Keratinocyte (primary cell): Measurements from ENCODE around the gene SOX30. TPM values are rescaled to one million over a fixed set of nuclear protein-coding genes. Genes with fewer than 3 reads are reported as not detected.

Source experiments
- DNase-seq: peaks from one replicate; pipeline ENCODE4 v3.0.0-alpha.2; 2011; ENCODE audit warnings: low read depth, missing footprints, low spot score
- FAIRE-seq: peaks from 2 replicates; lab custom pipeline; 2011; peaks lifted over from hg19 to GRCh38; lab: Jason Lieb, UNC
- H2AFZ ChIP-seq: 2 replicates; pipeline ENCODE4 v1.6.0; 2012; ENCODE audit warnings: low read length, control low read depth, inconsistent platforms; ENCODE audit not compliant: control insufficient read depth
- H3K27ac ChIP-seq: 2 replicates; pipeline ENCODE4 v1.5.1; 2011; ENCODE audit warnings: low read length; ENCODE audit not compliant: control insufficient read depth, insufficient read depth
- H3K27me3 ChIP-seq: 3 replicates; pipeline ENCODE4 v1.6.0; 2011; ENCODE audit warnings: low read length; ENCODE audit not compliant: control insufficient read depth, insufficient read depth; ENCODE audit errors: extremely low read depth
- H3K36me3 ChIP-seq, 2 experiments: 2 replicates in 1 of 2; 3 replicates in 1 of 2; pipeline ENCODE4 v1.5.1; 2011; ENCODE audit warnings: low read length in 2 of 2, mild to moderate bottlenecking in 1 of 2; ENCODE audit not compliant: control insufficient read depth in 2 of 2, insufficient read depth in 2 of 2; ENCODE audit errors: extremely low read depth in 1 of 2
- H3K4me1 ChIP-seq: 3 replicates; pipeline ENCODE4 v1.5.1; 2011; ENCODE audit warnings: low read length; ENCODE audit not compliant: control insufficient read depth, insufficient read depth; ENCODE audit errors: extremely low read depth
- H3K4me2 ChIP-seq: 3 replicates; pipeline ENCODE4 v1.6.0; 2011; ENCODE audit warnings: low read depth, low read length; ENCODE audit not compliant: control insufficient read depth, insufficient read depth; ENCODE audit errors: extremely low read depth
- H3K4me3 ChIP-seq, 3 experiments: fragments of 200-600 bp in 1 of 3; sonication (generic) in 1 of 3; 2 replicates in 2 of 3; 3 replicates in 1 of 3; pipeline ENCODE4 v1.5.1; 2011 to 2016; ENCODE audit warnings: low read length in 3 of 3, mild to moderate bottlenecking in 3 of 3, control low read depth in 2 of 3, inconsistent platforms in 1 of 3, low read depth in 1 of 3, mixed read lengths in 1 of 3, mixed run types in 1 of 3, moderate library complexity in 1 of 3; ENCODE audit not compliant: control insufficient read depth in 2 of 3, insufficient read depth in 2 of 3; ENCODE audit errors: extremely low read depth in 1 of 3
- H3K79me2 ChIP-seq: 2 replicates; pipeline ENCODE4 v1.6.0; 2012; ENCODE audit warnings: low read length; ENCODE audit not compliant: control insufficient read depth, insufficient read depth
- H3K9ac ChIP-seq: 3 replicates; pipeline ENCODE4 v1.6.0; 2011; ENCODE audit warnings: low read length; ENCODE audit not compliant: control insufficient read depth, insufficient read depth; ENCODE audit errors: extremely low read depth
- H3K9me1 ChIP-seq: 3 replicates; pipeline ENCODE4 v1.6.0; 2011; ENCODE audit warnings: low read length; ENCODE audit not compliant: control insufficient read depth, insufficient read depth; ENCODE audit errors: extremely low read depth
- H3K9me3 ChIP-seq: 2 replicates; pipeline ENCODE4 v1.5.1; 2012; ENCODE audit warnings: low read depth, low read length; ENCODE audit not compliant: control insufficient read depth
- H4K20me1 ChIP-seq: 3 replicates; pipeline ENCODE4 v1.6.0; 2011; ENCODE audit warnings: low read length; ENCODE audit not compliant: control insufficient read depth, insufficient read depth; ENCODE audit errors: extremely low read depth
- CTCF ChIP-seq, 3 experiments: IDR thresholded peaks in 1 of 3; conservative IDR thresholded peaks in 1 of 3; optimal IDR thresholded peaks in 1 of 3; 2 replicates in 2 of 3; 3 replicates in 1 of 3; pipeline versions ENCODE3 to v1.5.1; 2011; ENCODE audit warnings: low read length in 3 of 3, mild to moderate bottlenecking in 3 of 3, moderate library complexity in 2 of 3, control low read depth in 1 of 3, inconsistent platforms in 1 of 3; ENCODE audit not compliant: insufficient read depth in 2 of 3; ENCODE audit errors: extremely low read depth in 1 of 3
- EZH2 ChIP-seq: IDR thresholded peaks from one replicate; pipeline ENCODE4 v1.6.1; 2012; ENCODE audit warnings: inconsistent platforms, mild to moderate bottlenecking, low read length, moderate library complexity
- dilution Hi-C: fragments of 300-500 bp; cut with MboI; formaldehyde crosslinking; loops from one replicate; pipeline ENCODE4 v1.7.0; 2020; ENCODE audit warnings: low sequenced_read_pairs; ENCODE audit not compliant: extremely low pct_ligation_motif_present
- polyA plus RNA-seq, 5 experiments: library from polyadenylated mRNA; depleted of rRNA in 3 of 5; stranded (reverse) in 3 of 5; stranded (forward) in 1 of 5; unstranded in 1 of 5; fragments of >200 nt; gene quantifications; 1 replicate in 1 of 5; 2 replicates in 3 of 5; 3 replicates in 1 of 5; pipeline versions ENCODE4 v1.2.1 to v1.2.3, GENCODE V29; 2011 to 2012; ENCODE audit warnings: missing spikeins in 2 of 5, low read depth in 1 of 5, low replicate concordance in 1 of 5

The SOX30 gene
- polyA plus RNA-seq, 1 donor (not counting 4 experiments of a cell fraction or from before 2014, with no cell fraction given) = 0.05 TPM

DNA sequence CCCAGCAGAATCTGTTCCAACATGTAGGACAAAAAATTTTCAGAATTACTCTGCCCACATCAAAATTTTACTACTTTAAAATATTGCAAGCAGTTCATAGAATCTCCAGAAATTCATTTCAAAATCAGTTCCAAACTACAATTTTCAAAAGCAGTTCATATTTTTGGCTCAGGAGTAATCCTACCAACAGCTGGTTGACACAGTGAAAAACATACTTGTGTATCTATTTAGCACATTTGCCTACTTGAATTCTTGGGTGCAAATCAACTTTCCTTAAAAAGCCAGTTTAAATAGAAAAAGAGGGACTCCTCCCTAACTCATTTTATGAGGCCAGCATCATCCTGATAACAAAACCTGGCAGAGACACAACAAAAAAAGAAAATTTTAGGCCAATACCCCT is 31.5 kb downstream of the SOX30 start:
- H3K4me3 ChIP-seq = no peak overlapping the region
- H4K20me1 ChIP-seq = no peaks in the 10 kb centered on the region
- dilution Hi-C loops = no loop called here
- H3K36me3 ChIP-seq = no peaks in the 10 kb centered on the region
- no peak for TF ChIP-seq EZH2
- TF ChIP-seq CTCF (optimal IDR thresholded peaks at IDR 0.05 in 1 of 3, IDR thresholded peaks at IDR 0.05 in 1 of 3, conservative IDR thresholded peaks at IDR 0.05 in 1 of 3; ENCODE audit: extremely low read depth in 1 of 3, insufficient read depth in 2 of 3, low read length in 3 of 3) = no peak
- no peak overlapping the region for H3K9ac ChIP-seq
- no peaks in the 10 kb centered on the region for H3K27me3 ChIP-seq
- no peak overlapping the region for H3K27ac ChIP-seq
- DNase-seq (no peak), FAIRE-seq (no peak)
- H3K4me1 ChIP-seq = no peaks in the 10 kb centered on the region
- no peak overlapping the region for H2AFZ ChIP-seq
- no peaks in the 10 kb centered on the region for H3K9me1 ChIP-seq
- H3K79me2 ChIP-seq = no peaks in the 10 kb centered on the region
- no peaks in the 10 kb centered on the region for H3K9me3 ChIP-seq
- H3K4me2 ChIP-seq = no peak overlapping the region

- Histone ChIP-seq H3K36me3 (no peaks in the 10 kb centered on the region), H3K9ac (no peak overlapping the region), H4K20me1 (no peaks in the 10 kb centered on the region), H3K9me1 (no peaks in the 10 kb centered on the region), H3K4me1 (no peaks in the 10 kb centered on the region), H3K27me3 (no peaks in the 10 kb centered on the region), H2AFZ (no peak overlapping the region), H3K4me3 (no peak overlapping the region), H3K27ac (no peak overlapping the region), H3K9me3 (no peaks in the 10 kb centered on the region), H3K79me2 (no peaks in the 10 kb centered on the region), H3K4me2 (no peak overlapping the region)
- dilution Hi-C loops = no loop called here
- FAIRE-seq = no peak
- TF ChIP-seq EZH2 = no peak
- TF ChIP-seq CTCF (optimal IDR thresholded peaks at IDR 0.05 in 1 of 3, IDR thresholded peaks at IDR 0.05 in 1 of 3, conservative IDR thresholded peaks at IDR 0.05 in 1 of 3; ENCODE audit: extremely low read depth in 1 of 3, insufficient read depth in 2 of 3, low read length in 3 of 3) = no peak
- no peak for DNase-seq
Observed at GRCh38 chr5:157618191-157618765, 34.0 kb downstream of the SOX30 start.
